ENCODE measurements around the gene COMMD1.
A peak's percentile ranks its signal among the peaks of the same experiment; 100 is the strongest.

The COMMD1 gene

DNA sequence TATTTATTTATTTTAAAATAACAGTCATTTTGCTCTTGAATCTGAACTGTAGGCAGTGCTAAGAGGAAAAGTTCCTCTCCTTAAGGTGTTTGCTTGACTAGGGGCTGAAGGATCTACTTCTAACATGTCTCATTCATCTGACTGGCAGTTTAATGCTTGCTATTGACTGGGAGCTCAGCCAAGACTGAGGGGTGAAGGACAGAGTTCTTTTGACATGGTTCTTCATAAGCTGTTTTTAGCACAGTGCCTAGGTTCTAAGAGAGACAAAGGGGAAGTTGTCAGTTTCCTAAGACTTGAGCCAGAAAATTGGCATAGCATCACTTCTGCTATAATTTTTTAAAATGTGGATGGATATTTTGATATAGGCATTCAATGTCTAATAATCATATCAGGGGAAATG, 73.0 kb downstream of the COMMD1 start:
- TF ChIP-seq, protein P1, sequence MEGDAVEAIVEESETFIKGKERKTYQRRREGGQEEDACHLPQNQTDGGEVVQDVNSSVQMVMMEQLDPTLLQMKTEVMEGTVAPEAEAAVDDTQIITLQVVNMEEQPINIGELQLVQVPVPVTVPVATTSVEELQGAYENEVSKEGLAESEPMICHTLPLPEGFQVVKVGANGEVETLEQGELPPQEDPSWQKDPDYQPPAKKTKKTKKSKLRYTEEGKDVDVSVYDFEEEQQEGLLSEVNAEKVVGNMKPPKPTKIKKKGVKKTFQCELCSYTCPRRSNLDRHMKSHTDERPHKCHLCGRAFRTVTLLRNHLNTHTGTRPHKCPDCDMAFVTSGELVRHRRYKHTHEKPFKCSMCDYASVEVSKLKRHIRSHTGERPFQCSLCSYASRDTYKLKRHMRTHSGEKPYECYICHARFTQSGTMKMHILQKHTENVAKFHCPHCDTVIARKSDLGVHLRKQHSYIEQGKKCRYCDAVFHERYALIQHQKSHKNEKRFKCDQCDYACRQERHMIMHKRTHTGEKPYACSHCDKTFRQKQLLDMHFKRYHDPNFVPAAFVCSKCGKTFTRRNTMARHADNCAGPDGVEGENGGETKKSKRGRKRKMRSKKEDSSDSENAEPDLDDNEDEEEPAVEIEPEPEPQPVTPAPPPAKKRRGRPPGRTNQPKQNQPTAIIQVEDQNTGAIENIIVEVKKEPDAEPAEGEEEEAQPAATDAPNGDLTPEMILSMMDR (conservative IDR thresholded peaks at IDR 0.05; ENCODE audit: low read depth), result no peak
- ChIA-PET POLR2A (ENCODE audit: low non-redundant PET) (no interaction called here), CTCF (interaction anchor here (0.5 to 1.2 kb wide), 3 partner anchors 15 to 135 kb away, joined by 3 to 5 read pairs (median 3); no protein-coding TSS in a partner anchor)
- no peak overlapping the region for H3K27ac ChIP-seq
- DNase-seq (ENCODE audit: low spot score), result no peak

DNA sequence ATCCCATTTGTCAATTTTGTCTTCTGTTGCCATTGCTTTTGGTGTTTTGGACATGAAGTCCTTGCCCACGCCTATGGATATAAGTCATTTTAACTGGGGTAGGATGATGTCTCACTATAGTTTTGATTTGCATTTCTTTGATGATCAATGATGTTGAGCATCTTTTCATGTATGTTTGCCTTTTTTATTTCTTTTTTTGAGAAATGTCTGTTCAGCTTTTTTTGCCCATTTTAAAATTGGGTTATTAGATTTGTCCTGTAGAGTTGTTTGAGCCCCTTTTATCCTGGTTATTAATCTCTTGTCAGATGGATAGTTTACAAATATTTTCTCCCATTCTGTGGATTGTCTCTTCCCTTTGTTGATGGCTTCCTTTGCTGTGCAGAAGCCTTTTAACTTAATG, 75.3 kb downstream of the COMMD1 start:
- ChIA-PET CTCF (no interaction called here), POLR2A (ENCODE audit: low non-redundant PET) (no interaction called here)
- TF ChIP-seq, protein P1 (conservative IDR thresholded peaks at IDR 0.05; ENCODE audit: low read depth), result no peak
- no peak for DNase-seq (ENCODE audit: low spot score)
- H3K27ac ChIP-seq, result no peak overlapping the region

DNA sequence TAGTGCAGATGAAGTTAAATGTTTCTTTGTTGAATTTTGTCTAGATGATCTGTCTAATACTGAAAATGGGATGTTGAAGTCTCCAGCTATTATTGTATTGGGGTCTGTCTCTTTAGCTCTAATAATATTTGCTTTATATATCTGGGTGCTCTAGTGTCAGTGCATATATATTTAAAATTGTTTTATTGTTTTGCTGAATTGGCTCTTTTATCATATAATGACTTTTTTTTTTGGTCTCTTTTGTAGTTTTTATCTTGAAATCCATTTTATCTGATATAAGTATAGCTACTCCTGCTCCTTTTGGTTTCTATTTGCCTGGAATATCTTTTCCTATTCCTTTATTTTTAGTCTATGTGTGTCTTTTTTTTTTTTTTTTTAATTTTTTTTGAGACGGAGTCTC, 79.2 kb downstream of the COMMD1 start:
- DNase-seq (ENCODE audit: low spot score), result no peak
- ChIA-PET CTCF (interaction anchor here (0.7 kb wide), 1 partner anchor 53 kb away, joined by 3 read pairs; no protein-coding TSS in a partner anchor), POLR2A (ENCODE audit: low non-redundant PET) (no interaction called here)
- TF ChIP-seq, protein P1 (conservative IDR thresholded peaks at IDR 0.05; ENCODE audit: low read depth), result no peak
- H3K27ac ChIP-seq, result no peak overlapping the region

DNA sequence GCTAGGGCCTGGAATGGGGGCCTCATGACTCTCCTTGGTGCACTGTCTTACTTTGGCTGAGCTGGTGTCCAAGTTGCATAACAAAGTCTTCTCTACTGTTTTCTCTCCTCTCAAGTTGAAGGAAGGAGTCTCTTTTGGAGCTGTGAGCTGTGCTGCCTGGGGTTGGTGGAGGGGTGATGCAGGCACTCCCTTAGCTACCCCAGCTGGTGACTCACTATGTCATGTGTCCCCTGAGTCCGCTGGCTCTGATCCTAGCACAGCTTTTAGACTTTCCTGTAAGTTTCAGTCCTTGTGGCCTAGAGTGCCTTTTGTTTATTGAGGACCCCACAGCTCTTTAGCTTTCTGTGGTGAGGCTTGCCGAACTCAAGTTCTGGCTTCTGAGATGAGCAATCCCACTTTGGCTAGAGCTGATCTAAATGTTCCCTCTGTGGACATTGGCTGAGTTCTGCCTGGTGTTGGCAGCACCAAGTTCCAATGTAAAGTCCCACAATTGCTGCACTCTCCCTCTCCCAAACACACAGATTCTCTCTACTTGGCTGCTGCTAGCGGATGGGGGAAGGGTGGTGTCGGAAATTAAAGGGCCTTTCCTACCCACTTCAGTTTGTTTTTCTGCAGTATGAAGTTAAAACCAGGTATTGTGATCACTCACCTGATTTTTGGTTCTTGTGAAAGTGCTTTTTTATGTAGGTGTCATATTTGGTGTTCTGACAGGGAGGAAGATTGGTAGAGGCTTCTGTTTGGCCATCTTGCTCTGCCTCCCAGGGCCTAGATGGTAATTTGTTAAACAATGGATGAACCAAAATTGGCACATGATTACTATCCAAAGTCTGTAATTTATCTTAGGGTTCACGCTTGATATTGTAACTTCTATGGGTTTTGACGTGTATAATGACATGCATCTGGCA, 83.2 kb downstream of the COMMD1 start:
- POLR2A ChIA-PET (ENCODE audit: low non-redundant PET), result no interaction called here
- H3K27ac ChIP-seq, result no peak overlapping the region
- no peak for DNase-seq (ENCODE audit: low spot score)
- CTCF ChIA-PET, result interaction anchor here (0.6 kb wide), 1 partner anchor 35 kb away, joined by 7 read pairs; no protein-coding TSS in a partner anchor
- TF ChIP-seq, protein P1 (conservative IDR thresholded peaks at IDR 0.05; ENCODE audit: low read depth), result no peak

DNA sequence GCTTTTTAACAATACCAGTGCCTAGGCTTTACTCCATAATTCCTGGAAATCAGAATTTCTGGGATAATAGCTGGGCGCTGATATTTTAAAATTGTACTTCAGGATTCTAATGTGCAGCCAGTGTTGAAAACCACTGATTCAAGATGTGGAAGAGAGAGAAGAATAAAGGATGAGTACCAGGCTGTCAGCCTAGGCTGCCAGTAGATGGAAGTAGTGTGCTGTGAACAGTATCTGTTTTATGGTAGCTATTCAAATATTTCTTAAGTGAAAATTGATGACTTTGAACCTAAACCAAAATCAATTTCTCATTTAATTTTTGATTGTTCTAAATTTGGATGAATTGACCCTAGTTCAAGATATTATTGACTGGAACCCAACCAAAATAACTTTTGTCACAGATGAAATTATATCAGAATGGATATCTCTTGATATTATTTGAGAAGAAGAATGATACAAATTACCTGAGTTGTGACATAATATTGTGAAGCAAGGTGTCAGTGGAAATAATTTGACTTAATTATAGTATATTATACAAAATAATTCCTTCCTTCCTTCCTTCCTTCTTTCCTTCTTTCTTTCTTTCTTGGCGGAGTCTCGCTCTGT, 88.0 kb downstream of the COMMD1 start:
- ChIA-PET POLR2A (ENCODE audit: low non-redundant PET) (no interaction called here), CTCF (interaction anchor here (0.5 to 1.9 kb wide), 12 partner anchors 8 to 819 kb away, joined by 3 to 19 read pairs (median 3); no protein-coding TSS in a partner anchor)
- peak; percentile 50 for DNase-seq (ENCODE audit: low spot score)

DNA sequence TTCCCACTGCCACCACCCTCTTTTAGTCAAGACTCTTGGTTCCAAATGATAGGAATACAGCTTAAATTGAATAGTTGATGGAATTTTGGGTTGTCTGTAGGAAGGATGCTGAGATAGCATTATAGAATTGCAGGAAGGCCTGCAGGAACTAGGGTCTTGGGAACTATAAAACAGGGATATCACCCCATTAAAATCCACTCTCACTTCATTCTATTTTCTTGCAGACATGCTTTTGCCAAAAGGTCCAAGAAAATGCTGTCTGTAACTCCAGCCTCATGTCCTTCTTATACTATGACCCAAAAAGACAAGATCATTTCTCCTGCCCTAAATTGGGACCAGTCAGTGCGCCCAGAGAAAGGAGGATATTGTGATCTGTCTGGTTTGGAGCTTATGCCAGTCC, 89.1 kb downstream of the COMMD1 start:
- CTCF ChIA-PET, result interaction anchor here (0.7 to 1.9 kb wide), 2 partner anchors 19 to 417 kb away, joined by 3 to 19 read pairs; no protein-coding TSS in a partner anchor
- H3K27ac ChIP-seq, result no peak overlapping the region
- POLR2A ChIA-PET (ENCODE audit: low non-redundant PET), result no interaction called here
- no peak for DNase-seq (ENCODE audit: low spot score)
- TF ChIP-seq, protein P1 (conservative IDR thresholded peaks at IDR 0.05; ENCODE audit: low read depth), result no peak

More for the DNA sequence above, 88.0 kb downstream of the COMMD1 start:
- TF ChIP-seq, protein P1 (conservative IDR thresholded peaks at IDR 0.05; ENCODE audit: low read depth), result peak; percentile 55
- H3K27ac ChIP-seq, result no peak overlapping the region
